SKM-1 (cell line): ENCODE data around the gene ARHGAP45.

Source experiments
- DNase-seq: peaks from one replicate; lab custom pipeline; 2025; ENCODE audit not compliant: unreplicated experiment; lab: John Stamatoyannopoulos, UW

Gene ARHGAP45

GRCh38 chr19:1102407-1103131, 35.6 kb downstream of the ARHGAP45 start:
- no peak for DNase-seq

DNA sequence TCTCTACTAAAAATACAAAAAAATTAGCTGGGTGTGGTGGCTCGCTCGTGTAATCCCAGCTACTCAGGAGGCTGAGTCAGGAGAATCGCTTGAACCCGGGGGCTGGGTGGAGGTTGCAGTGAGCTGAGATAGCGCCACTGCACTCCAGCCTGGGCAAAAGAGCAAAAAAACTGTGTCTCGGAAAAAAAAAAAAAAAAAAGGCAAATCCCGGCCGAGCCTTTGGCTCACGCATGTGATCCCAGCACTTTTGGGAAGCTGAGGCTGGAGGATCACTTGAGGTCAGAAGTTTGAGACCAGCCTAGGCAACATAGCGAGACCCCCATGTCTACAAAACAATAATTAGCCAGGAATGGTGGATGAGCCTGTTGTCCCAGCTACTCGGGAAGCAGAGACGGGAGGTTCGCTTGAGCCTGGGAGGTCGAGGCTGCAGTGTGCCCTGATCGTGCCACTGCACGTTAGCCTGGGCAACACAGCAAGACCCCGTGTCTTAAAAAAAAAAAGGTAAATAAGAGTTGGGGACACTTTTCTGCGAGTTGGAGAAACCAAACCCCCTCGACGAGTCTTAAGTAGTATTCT, 36.3 kb downstream of the ARHGAP45 start:
- DNase-seq, result no peak

DNA sequence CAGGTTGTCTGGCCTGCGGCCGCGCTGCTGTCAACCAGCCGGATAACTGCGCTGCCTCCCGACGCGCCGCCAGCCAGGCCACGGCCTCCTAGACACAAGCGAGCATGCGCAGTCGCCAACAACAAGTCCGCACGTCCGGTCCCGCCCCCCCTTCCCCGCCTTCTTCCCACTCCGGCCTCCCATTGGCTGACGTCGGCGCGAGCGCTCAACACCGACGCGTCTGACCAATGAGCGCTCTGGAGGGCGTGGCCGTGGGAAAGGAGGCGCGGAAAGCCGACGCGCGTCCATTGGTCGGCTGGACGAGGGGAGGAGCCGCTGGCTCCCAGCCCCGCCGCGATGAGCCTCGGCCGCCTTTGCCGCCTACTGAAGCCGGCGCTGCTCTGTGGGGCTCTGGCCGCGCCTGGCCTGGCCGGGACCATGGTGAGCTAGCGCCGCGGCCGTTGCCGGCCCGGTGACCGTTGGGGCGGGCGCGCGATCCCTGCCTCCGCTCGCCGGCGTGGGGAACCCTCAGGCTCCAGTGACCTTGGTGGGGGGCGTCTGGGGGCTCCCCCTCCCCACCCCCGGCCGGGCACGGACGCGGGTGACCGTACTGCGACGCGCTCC, 36.8 kb downstream of the ARHGAP45 start, which contains the start of gene GPX4:
Gene GPX4, plus strand, starts transcription at position 287 of the 603 bp plus-strand sequence. Its CDS starts 50 bp downstream, at position 337.
- DNase-seq, result peak; percentile 95

DNA sequence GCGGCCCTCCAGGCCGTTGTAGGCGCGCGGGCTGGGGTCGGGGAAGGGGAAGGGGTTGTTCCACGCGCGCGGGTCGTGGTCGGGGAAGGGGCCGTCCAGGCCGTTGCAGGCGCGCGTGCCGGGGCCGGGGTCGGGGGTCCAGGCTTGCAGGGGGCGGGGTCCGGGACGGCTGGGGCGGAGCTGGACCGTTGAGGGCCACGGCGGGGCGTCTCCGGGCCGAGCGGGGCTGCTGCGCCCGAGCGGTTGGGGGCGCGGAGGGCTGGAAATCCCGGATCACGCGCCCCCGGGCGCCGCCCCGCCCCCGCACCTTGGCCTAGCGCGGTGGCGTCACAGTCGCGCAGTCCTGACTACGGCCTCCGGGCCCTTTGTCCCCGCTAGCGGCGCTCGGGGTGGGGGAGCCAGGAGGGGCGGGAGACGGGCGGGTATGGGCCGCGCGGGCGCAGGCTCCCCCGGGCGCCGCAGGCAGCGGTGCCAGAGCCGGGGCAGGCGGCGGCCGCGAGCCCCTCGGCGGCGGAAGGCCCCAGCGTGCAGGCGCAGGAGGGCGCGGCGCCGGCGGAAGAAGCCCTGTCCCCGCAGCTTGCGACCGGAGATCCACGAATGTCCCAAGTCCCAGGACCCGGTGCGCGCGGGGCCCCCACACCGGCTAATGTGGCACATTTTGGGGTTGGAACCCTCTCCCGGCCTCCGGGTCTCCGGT, 37.5 kb downstream of the ARHGAP45 start:
- DNase-seq, result peak; percentile 19

- DNase-seq, result no peak
Measured at GRCh38 chr19:1105008-1105872, 38.3 kb downstream of the ARHGAP45 start.

GRCh38 chr19:1105873-1106840, 39.2 kb downstream of the ARHGAP45 start:
- no peak for DNase-seq

DNA sequence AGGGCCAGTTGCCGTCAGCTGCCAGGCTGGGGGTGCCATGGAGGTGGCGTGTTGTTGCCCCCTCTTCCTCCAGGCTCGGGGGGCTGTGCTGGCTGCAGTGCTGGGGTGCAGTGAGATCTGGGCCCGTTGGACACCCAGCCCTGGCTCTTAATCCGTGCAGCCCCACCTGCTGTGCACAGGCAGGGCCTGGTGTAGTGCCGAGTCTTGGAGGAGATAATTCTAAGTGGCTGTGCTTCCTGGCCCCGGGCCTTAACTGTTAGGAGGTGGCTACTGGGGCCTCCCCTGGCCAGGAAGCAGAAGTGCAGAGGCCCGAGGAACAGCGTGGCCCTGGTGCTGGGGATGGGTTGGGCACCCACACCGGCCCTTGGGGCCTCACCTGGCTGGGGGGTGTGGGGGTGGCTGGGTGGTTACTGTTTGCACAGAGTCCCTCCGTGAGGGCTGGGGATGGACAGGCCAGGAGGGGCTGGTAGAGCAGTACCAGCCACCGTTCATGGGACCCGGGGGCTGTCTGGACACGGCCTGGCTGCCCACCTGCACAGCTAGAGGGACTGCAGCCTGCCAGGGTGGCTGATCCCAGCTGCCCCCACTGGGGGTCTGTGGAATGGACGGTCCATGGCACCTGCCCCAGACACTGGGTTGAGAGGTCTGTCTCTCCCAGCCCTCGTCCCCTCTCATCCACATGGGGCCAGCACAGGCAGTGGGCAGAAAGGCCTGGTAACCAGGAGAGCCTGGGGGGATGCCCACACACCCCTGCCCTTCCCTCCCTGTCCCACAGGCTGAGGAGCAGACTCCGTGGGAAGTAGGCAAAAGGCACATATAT, 40.1 kb downstream of the ARHGAP45 start:
- peak; percentile 32 for DNase-seq

- no peak for DNase-seq
Measured at GRCh38 chr19:1107661-1108261, 40.8 kb downstream of the ARHGAP45 start.

- DNase-seq, result no peak
Measured at GRCh38 chr19:1108291-1109031, 41.5 kb downstream of the ARHGAP45 start.

DNA sequence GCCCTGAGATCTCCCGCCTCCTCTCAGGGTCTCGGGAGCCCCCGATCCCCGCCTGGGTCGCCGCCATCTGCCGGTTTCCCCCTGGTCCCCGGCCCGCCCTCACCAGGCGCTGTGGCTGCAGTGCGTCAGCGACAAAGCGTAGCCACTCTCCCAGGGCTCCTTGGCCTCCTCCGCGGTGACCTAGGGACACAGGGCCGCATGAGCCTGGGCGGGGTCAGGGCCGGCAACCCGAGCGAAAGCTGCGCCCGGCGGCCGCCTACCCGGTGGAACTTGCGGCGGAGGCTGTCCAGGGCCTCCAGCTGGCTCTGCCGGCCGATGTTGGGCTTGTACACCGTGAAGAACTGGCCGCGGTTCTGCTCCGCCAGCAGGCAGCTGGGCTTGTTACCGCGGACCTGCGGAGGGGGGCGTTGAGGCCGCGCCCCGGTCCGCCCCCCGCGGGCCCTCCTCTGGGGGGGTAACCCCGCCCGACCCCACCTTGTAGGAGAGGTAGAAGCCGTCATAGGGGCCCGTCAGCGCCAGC, 42.1 kb downstream of the ARHGAP45 start:
- DNase-seq, result no peak

DNA sequence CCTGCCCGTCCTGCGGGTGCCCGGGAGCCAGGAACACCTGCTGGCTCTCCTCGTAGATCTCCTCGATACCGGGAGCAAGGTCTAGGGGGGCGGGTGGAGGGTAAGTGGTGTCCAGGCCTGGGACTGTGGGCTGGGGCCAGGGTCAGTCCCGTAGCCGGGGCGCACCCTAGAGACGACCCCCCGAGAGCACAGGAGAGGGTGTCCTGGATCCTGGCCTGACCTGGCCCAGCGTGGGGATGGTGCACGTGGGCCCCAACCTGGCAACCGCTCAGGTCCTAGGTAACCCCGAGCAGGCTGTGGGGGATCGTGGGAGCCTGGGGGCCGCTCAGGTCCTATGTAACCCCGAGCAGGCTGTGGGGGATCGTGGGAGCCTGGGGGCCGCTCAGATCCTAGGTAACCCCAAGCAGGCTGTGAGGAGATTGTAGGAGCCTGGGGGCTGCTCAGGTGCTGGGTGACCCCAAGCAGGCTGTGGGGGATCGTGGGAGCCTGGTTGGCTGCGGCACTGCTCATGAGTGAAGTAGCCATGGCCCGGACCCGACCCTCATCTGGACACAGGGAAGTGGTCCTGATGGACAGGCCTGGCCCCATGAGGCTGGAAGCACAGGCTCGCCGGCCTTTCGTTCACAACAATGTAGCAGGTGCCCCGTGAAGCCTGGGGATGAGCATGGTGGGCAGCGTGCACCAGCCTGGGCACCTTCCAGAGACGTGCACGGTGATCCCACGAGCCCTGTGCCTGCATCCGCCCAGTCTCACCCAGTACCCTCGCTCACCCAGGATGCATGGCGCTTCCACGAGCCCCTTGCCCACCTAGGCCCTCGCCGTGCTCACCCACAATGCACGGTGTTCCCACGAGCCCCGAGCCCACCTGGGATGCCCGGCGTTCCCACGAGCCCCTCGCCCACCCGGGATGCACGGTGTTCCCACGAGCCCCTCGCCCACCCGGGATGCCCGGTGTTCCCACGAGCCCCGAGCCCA, 43.0 kb downstream of the ARHGAP45 start:
- DNase-seq, result no peak

DNA sequence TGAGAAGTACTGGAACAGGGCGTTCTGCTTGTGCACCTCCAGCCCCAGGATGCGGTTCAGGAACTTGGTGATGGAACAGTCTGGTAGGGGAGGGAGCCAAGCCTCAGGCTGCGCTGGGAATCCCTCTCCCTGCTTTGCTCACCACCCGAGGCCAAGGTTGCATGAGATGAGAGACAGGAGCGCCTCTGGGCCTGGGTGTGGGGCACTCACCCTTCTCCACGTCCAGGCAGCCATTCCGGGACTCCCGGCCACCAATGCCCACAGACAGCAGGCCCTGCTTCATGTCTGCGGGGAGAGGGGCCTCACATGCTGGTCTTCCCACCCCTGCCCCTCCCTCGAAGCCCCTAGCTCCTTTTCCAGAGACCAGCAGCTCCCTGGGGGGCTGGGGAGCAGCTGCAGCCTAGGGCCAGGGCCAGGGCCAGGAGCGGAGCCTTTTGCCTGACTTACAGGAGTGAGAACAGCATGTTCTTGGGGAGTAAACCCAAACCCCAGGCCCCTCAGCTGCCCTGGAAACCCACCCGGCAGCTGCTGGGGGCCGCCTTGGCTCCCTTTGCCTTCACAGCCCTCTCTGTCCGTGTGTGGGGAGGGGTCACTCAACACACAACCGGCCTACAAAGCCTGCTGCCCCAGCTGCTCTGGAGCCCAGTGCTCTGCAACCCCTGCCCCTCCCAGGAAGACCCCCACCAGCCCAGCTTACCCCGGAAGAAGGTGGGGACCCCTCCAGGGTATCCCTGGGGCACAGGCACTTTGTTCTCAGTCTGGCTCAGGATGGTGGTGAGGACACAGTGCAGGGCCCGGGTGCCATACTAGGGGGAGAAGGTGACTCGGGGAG, 44.1 kb downstream of the ARHGAP45 start:
- DNase-seq, result no peak

DNA sequence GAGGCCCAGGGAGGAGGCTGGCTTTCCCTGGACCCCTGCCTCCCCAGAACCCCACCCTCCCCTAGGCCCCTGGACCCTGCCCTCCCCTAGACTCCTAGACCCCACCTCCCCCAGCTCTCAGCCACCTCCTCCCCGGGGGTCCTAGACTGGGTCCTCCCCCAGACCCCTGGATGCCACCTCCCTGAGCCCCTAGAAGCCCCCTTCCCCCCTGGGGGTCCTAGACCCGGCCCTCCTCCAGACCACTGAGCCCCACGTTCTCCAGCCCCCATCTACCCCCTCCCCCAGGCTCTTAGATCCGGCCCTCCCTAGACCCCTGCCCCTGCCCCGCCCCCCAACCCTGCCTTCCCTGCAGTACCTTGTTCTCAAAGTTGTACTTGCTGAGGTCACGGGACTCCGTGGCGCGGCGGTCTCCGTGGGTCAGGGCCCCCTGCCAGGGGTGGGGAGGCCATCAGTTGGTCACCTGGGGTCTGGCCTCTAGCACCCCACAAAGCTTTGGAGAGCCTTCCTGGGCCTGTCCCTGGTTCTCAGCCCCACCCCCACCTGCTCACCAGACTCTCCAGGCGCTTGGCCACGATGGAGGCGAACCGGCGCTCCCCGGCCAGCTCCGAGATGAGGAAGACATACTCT, 44.8 kb downstream of the ARHGAP45 start:
- no peak for DNase-seq

DNA sequence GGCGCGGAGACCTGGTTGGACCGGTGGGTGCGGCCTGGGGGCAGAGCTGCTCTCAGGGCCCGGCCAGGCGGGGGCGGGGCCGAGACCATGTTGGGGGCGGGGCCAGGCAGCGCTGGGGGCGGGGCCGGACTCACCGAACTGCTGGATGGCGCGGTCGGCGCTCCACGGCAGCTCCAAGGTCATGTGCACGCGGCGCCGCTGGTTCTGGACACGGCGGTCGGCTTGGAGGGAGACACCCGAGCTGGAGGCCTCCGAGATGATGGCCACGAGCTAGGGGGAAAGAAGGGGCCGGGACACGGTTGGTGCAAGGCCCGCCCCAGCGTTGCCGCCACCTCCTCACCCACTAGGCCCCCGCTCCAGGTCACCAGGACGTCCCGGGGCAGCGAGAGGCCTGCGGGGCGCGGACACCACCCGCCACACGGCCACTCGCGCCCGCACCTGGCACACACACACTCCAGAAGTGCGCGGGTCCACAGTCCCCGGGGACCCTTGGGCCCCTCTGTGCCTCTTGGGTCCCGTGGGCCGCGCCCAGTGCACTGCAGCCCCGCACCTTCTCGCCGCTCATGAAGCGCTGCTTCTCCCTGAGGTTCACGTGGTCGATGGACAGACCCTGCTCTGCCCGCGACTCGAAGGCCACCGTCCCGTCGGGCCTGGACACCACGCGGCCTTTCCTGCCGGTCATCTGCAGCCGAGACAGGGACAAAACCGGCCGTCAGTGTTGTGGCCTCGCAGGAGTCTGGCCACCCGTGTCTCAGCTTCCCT, 45.5 kb downstream of the ARHGAP45 start:
- no peak for DNase-seq
